HG03342 (cell line): ENCODE results near the gene TMEM259.

ENCODE experiments used
- ATAC-seq: cut with Tn5 transposase; IDR thresholded peaks from one replicate; pipeline ENCODE4 v1.9.1; 2021; ENCODE audit warnings: mild to moderate bottlenecking, moderate library complexity; ENCODE audit not compliant: unreplicated experiment

The TMEM259 gene

DNA sequence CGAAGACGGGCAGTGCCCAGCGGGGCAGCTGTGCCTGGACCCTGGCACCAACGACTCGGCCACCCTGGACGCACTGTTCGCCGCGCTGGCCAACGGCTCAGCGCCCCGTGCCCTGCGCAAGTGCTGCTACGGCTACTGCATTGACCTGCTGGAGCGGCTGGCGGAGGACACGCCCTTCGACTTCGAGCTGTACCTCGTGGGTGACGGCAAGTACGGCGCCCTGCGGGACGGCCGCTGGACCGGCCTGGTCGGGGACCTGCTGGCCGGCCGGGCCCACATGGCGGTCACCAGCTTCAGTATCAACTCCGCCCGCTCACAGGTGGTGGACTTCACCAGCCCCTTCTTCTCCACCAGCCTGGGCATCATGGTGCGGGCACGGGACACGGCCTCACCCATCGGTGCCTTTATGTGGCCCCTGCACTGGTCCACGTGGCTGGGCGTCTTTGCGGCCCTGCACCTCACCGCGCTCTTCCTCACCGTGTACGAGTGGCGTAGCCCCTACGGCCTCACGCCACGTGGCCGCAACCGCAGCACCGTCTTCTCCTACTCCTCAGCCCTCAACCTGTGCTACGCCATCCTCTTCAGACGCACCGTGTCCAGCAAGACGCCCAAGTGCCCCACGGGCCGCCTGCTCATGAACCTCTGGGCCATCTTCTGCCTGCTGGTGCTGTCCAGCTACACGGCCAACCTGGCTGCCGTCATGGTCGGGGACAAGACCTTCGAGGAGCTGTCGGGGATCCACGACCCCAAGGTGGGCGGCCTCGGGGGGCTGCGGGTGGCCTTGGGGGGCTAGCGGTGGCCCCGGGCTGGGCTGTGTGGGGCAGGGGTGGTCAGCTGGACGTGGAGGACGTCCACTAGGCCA lies 15.9 kb downstream of the TMEM259 start:
- no peak for ATAC-seq

DNA sequence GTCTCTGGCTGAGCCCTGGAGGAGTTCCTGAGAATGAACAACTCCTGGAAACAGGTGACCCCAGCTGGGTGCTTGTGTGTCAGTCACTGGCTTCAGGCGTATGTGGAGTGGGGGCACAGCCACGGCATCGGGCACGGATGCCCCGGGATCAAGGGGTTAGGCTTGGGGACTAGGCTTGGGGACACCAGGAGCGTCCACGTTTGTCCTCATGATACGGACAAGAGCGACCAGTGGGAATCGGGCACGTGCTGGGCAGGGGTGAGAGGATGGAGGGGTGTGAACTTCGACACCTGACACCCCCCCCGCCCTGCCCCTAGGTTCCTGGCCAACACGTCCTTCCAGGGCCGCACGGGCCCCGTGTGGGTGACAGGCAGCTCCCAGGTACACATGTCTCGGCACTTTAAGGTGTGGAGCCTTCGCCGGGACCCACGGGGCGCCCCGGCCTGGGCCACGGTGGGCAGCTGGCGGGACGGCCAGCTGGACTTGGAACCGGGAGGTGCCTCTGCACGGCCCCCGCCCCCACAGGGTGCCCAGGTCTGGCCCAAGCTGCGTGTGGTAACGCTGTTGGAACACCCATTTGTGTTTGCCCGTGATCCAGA lies 16.6 kb downstream of the TMEM259 start:
- no peak for ATAC-seq

DNA sequence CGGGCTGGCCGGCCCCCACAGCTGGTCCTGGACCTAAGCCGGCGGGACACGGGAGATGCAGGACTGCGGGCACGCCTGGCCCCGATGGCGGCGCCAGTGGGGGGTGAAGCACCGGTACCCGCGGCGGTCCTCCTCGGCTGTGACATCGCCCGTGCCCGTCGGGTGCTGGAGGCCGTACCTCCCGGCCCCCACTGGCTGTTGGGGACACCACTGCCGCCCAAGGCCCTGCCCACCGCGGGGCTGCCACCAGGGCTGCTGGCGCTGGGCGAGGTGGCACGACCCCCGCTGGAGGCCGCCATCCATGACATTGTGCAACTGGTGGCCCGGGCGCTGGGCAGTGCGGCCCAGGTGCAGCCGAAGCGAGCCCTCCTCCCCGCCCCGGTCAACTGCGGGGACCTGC lies 17.6 kb downstream of the TMEM259 start:
- no peak for ATAC-seq

DNA sequence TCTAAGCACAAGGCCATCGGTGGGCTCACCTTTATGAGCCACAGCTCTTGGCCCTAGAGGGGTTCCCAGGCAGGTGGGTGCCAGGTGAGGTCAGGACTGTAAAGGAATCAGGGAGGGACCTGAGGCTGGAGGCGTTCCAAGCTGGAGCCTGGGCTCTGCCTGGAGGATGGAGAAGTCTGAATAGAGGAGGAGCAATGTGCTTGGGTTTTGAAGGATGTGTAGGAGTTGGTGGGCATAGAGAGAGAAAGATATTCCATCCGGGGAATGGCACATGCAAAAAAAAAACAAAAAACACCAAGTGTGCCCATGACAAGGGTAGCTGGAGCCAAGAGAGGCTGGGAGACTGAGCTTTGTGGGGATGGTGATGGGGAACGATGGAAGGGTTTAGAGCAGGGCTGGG lies 18.3 kb downstream of the TMEM259 start:
- no peak for ATAC-seq

DNA sequence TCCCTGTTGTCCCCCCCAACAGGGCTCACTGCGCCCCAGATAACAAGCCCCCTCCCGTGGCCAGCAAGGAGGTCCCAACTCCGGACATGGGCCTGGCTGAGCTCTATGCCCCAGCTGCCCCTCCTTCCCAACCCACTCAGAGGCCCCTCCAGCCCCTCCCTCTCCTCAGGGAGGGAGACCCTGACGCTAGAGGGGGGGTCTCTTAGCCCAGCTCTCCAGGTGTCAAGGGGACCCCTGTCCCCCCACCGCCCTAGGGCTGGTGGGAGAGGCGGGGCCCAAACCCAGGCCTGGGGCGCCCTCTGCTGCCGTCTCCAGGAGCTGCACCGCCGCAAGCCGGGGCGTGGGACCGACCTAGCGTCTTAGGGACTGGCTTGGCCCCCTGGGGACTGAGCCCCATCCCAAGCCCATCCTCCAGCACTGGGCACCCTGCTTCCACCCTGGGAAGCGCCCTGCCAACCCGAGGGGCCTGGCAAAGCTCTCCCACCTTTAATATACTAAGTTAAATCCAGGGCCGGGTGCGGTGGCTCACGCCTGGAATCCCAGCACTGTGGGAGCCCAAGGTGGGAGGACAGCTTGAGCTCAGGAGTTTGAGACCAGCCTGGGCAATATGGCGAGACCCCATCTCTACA lies 19.3 kb downstream of the TMEM259 start:
- no peak for ATAC-seq

DNA sequence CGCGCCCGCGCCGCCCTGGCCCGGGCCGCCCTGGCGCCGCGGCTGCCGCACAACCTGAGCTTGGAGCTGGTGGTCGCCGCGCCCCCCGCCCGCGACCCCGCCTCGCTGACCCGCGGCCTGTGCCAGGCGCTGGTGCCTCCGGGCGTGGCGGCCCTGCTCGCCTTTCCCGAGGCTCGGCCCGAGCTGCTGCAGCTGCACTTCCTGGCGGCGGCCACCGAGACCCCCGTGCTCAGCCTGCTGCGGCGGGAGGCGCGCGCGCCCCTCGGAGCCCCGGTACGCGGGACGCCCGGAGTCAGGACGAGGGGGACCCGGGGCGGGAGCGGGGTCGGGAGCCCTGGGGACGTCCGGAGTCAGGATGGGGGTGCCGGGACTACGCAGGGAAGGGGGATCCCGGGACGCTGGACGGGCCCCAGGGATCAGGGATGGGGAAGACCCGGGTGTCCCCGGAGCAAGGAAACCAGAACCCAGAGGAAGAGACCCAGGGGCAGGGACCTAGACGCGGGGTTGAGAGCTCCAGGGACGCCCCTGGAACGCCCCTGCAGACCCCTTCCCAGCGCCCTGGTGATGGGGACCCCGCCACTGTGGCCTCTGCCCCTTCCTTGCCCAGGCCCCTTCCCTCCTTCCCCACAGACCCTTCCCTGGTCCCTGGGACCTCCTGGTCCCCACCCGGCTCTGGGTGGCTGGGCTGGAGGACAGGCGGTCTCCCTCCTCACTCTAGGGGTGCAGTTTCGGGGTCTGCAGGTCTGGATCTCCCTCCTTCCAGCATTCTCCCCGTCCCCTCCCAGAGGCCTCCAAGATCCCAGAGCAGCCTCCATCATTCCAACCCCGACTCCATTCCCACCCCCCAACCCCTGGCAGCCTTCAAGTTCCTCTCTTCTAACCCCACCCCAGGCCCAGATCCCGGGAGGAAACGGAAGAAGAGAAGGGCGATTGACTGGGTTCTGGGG lies 20.1 kb downstream of the TMEM259 start:
- ATAC-seq: no peak

DNA sequence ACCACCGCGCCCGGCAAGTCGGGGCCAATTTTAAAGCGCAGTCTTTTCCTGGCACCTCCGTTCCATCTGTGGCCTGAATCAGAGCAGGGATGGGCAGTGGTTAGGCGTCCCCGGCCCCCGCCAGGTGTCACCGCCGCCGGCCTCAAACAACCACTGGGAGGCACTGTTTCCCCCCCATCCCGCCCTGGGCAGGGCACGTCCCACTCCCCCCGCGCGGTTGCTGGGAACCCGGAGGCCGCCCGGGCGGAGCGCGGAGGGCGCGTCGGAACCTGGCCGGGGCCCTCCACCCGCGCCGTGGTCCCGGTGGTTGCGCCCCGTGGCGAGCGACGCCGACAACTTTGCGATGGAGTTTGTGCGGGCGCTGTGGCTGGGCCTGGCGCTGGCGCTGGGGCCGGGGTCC lies 20.8 kb downstream of the TMEM259 start, which contains the start of gene GRIN3B:
TSS of gene GRIN3B (plus strand) at position 325 of the 400 bp plus-strand sequence. CDS start at position 344, 19 bp downstream.
- ATAC-seq: no peak

DNA sequence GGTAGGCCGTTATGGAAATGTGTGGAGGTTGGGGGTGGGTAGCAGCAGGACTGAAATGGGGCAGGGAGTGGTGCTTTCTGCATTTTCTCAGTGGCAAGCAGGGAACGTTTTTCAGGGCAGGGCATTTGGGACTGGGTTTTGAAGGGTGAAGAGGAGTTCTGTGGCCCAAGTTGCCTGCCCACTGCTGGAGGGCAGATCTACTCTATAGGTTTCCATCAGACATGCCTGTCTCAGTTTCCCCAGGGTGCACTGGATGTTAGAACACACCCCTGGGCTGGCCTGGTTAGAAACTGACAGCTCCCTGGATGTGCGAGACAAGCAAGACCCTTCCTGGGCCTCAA lies 21.6 kb downstream of the TMEM259 start:
- ATAC-seq: no peak

DNA sequence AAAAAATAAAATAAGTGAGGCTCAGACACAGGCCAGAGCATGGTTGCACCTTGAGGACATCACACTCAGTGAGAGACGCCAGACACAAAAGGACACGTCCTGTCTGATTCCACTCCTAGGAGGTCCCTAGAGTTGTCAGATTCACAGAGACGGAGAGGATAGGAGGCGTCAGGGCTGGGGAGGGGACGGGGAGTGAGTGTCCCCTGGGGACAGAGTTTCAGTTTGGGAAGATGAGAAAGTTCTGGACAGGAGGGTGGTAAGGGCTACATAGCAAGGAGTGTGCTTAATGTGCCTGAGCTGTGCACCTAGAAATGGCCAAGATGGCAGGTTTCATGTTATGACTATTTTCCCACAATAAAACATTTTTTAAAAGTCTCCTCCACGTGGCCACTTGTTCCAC lies 22.9 kb downstream of the TMEM259 start:
- no peak for ATAC-seq

DNA sequence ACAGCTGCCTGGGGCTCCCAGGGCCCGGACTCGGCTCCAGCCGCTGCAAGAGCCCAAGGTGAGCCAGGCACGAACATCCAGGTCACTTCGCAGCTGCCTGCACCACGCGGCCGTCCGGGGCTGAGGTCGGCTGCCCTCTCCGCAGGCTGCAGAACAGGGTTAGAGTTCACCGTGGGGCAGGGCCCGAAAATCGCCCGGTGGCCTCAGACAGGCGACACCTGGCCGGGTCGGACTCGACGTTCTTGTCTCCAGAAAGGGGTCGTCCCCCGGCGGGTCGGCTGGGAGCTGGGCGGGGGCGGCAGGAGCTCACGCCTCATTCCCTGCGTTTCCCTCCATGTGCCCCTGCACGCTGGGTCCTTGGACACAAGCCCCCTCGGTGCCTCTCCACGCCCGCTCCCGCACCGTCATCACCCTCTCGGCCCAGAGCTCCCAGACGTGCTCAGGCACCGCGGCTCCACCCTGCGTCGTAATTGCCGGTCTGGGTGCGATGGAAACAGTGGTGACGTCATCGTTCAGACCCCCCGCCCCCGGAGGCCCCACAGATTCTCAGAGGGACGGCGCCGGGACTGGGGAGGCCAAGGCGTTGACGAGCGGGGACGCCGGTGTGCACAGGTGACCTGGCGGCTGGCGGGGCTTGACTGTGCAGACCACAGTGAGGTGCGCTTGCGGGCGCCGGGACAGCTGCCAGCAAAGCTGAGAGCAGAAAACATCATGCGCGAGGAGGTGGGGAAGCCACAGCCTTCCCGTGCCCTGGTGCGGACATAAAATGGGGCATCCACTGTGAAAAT lies 24.7 kb downstream of the TMEM259 start:
- no peak for ATAC-seq

DNA sequence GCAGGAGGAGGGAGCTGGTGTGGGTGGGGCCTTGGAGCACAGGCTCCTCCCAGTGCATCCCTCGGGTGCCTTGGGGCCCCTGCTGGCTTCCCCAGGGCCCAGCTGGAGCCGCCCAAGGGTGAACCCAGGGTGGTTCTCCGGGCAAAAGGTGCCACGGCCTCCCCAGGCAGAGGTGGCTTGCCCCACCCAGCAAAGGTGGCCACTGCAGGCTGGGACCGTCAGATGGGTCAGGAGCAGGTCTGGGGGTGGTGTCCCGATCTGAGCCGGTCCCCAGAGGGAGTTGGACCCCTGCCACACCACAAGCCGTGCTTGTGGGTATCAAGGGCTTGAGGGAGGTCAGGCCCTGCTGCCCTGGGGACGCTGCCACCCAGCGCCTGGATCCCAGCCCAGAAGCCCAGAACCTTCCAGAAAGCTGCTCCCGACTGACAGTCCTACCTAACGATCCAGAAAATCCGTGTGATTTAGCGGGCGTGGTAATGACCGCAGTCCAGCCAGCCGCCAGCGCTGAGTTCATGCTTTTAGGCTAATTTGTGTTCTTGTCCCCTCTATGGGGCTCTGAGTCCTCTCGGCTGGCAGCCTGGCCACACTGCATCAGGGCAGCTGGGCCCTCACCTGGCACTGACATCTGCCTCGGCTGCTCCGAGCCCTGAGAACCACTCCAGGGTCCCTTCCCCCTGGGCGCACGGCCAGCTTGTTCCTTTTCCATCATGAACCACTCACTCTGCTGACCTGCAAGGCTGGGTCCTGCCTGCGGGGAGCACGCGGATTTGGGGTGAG lies 25.7 kb downstream of the TMEM259 start:
- ATAC-seq: no peak

DNA sequence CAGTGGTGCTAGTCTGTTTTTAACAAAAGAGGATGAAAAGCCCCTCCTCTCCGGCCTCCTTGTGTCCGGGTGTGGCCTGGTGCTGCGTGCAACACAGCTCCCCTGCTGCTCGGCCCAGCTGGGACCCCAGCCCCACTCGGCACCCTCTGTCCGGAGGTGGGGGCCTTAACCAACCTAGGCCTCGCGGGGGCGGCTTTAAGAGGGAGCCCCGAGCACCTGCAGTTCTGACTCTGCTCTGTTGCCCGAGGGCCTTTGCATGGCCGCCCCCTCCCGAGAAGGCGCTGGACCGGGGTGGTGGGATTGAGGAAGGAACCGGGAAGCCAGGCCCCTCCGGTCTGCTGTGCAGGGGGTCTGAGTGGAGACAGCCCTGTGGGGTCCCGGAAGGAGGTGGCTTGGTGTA lies 26.4 kb downstream of the TMEM259 start:
- no peak for ATAC-seq

DNA sequence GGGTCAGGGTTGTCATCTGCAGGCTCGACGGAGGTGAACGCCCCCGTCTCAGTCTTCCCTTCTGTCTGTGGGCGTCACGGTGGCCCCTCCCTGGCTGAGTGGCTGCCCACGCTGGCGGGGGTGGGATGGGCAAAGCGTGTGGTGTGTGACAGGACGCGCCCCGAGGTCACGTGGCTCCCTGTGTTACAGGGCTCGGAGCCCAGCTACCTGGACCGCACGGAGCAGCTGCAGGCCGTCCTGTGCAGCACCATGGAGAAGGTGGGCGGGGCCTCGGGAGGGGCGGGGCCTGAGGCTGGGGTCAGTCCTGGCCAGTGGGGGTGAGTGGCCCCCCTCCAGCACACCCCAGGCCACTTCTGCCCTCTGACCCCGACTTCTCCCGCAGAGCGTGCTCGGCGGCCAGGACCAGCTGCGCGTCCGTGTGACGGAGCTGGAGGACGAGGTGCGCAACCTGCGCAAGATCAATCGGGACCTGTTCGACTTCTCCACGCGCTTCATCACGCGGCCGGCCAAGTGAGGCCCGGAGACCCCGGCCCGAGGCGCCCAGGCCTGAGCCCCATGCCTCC lies 27.0 kb downstream of the TMEM259 start:
- no peak for ATAC-seq

DNA sequence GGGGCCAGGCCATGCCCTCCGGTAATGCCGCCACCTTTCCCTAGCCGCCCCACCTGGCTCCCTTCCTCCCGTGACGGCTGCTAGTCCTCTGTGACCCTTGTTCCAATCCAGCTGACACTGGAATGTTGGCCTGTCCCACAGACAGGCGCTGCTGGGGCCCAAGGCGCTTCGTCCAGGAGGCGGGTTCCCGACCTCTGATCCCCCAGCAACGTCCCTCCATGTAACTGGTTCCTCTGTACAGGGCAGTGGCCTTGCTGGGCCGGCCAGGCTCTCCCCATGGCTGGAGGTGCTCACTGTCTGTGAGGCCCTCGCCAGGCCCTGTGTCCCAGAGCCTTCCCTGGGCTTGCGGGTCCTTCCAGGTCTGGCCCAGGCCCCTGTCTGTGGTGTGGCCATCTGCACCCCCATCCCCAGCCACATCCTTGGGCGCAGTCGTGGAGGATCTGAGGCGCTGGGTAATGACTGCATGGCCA lies 27.5 kb downstream of the TMEM259 start:
- ATAC-seq: no peak

DNA sequence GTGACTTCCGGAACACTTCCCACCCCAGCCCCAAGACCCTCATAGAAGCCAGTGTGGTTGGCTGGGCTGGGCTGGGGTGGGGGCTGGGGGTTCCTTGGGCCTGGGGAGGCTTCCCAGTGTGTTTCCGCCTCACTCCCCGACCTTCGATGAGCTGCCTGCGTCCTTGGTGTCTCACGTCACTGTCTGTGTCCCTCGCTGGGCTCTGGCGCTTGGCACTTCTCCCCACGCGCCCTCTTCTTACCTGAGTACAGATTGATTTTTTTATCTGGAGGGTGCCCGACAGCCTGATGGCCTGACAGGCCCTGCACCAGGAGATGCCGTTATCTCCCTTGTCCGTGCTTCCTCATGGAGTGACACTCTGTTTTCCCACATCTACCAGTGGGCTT lies 28.3 kb downstream of the TMEM259 start:
- no peak for ATAC-seq

DNA sequence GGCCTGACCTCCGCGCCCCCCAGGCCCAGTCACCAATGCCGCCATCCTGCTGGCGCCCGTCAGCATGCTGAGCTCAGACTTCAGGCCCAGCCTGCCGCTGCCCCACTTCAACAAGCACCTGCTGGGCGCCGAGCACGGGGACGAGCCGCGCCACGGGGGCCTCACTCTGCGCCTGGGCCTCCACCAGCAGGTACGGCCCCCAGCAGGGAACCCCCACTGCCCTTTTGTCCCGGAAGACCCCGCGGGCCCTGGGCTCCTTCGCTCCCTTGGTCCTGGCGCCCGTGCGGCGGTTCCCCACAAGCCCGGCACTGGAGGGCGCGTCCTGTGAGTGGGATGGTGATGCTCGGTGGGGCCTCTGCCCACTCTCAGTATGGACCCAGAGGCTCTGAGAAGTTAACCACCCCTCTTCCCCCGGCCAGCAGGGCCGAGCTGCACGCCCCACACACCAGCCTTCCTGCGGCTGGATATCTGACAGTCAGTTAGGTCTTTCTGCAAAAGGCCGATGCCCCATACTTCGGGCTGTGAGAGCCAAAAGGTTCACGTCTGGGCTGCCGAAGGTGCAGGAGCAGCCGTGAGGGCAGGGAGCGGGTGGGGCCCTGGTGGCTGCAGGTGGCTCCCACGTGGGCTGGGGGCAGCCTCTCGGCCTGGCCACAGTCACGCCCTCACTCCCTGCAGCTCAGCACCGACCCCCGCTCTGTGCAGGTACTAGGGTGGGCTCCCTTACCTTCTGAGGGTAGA lies 28.8 kb downstream of the TMEM259 start:
- ATAC-seq: no peak

DNA sequence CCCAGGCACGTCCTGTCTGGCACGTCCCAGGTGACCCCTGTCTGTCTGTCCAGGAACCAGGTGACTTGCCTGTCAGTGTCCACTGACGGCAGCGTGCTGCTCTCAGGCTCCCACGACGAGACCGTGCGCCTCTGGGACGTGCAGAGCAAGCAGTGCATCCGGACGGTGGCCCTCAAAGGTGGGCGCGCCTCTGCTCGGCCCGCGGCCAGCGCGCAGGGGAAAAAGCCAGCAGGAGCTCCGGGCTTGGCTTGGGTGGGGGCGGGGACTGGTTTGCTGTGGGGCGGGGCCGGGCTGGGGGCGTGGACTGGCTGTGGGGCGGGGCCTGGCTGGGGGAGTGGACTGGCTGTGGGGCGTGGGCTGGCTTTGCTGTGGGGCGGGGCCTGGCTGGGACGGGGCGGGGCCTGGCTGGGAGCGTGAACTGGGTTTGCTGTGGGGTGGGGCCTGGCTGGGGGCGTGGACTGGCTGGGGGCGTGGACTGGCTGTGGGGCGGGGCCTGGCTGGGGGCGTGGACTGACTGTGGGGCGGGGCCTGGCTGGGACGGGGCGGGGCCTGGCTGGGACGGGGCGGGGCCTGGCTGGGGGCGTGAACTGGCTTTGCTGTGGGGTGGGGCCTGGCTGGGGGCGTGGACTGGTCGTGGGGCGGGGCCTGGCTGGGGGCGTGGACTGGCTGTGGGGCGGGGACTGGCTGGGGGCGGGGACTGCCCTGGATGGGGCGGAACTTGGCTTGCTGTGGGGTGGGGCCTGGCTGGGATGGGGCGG lies 29.6 kb downstream of the TMEM259 start:
- ATAC-seq: no peak

DNA sequence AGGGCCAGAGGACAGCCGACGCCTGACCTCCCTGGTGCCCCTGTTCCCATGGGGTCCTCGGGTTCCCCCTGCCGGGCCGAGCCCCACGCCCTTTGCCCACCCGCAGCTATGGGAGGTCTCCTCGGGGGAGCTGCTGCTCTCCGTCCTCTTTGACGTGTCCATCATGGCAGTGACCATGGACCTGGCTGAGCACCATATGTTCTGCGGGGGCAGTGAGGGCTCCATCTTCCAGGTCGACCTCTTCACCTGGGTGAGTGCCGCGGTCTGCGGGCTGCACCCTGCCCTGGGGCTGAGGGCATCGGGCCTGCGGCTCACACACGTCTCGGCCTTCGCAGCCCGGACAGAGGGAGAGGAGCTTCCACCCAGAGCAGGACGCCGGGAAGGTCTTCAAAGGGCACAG lies 30.2 kb downstream of the TMEM259 start:
- ATAC-seq: no peak
